ENCODE measurements around the gene SRGAP1.
"Not testable (repeated sequence)": the region's sequence is repeated elsewhere in the genome, so short reads cannot be mapped to it uniquely, and the experiment has no call there.

Gene SRGAP1

DNA sequence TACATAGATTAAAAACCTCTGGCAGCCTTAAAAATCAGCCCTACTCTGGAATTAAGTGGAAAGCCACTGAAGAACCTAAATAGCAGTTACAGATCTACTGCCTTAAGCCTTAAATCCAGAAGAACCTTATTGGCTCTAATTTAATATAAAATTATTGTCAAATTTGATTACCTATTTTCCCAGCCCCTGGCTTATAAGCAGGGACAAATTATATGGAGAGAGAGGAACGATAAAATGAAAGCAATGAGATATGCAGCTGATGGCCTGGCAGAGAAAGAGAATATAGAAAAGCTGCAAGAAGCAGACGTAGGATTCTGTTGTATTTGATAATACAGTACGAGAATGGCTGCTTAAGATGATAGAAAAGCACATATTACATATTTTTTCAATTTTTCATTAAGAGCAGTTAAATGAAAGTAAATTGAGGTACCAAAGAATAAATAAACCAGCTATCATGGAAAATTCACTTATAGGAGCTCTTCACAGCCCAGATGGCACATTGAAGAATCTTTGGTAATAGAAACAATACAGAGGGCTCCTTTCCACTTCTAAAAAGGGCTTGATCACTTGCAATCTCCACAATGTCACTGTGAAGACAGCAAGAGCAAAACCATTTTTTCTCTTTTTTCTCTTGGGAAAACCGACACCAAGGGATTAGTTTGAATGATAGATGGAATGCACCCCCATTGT is 248.2 kb downstream of the SRGAP1 start:
- Mint-ChIP-seq H3K9me3 (ENCODE audit: low read depth) (no peaks in the 10 kb centered on the region), H3K4me1 (ENCODE audit: low read depth) (no peaks in the 10 kb centered on the region), H3K4me3 (no peak overlapping the region), H3K27ac (no peak overlapping the region), H3K27me3 (peaks cover 5% of the 10 kb centered on the region), H3K36me3 (no peaks in the 10 kb centered on the region)

DNA sequence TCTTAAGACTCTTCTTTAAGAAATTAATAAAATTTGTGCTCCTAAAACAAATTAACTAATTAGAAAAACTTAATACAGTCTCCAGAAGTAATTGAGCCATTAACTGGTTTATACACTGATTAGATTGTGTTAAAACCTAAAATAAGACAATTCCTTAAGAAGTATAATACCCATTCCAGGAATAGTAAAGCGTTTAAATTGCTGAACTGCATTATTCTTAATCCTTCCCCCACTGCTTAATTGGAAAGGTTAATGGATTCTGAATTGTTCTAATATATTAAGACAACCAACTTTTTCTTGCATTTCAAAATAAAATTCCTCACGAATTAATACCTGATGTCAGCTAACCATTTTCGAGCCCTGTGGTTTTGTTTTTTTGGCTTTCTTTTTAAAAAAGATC is 249.2 kb downstream of the SRGAP1 start:
- H3K27me3 Mint-ChIP-seq, result peaks cover 5% of the 10 kb centered on the region
- H3K36me3 Mint-ChIP-seq, result no peaks in the 10 kb centered on the region
- no peaks in the 10 kb centered on the region for H3K4me1 Mint-ChIP-seq (ENCODE audit: low read depth)
- H3K4me3 Mint-ChIP-seq, result no peak overlapping the region
- no peaks in the 10 kb centered on the region for H3K9me3 Mint-ChIP-seq (ENCODE audit: low read depth)
- no peak overlapping the region for H3K27ac Mint-ChIP-seq

- Mint-ChIP-seq H3K36me3 (no peaks in the 10 kb centered on the region), H3K4me3 (no peak overlapping the region), H3K4me1 (ENCODE audit: low read depth) (no peaks in the 10 kb centered on the region), H3K27me3 (no peaks in the 10 kb centered on the region), H3K9me3 (ENCODE audit: low read depth) (no peaks in the 10 kb centered on the region), H3K27ac (no peak overlapping the region)
Measured at GRCh38 chr12:64097366-64098105, 253.0 kb downstream of the SRGAP1 start.

GRCh38 chr12:64098709-64099354 is 254.3 kb downstream of the SRGAP1 start:
- H3K4me3 Mint-ChIP-seq, result no peak overlapping the region
- no peaks in the 10 kb centered on the region for H3K4me1 Mint-ChIP-seq (ENCODE audit: low read depth)

DNA sequence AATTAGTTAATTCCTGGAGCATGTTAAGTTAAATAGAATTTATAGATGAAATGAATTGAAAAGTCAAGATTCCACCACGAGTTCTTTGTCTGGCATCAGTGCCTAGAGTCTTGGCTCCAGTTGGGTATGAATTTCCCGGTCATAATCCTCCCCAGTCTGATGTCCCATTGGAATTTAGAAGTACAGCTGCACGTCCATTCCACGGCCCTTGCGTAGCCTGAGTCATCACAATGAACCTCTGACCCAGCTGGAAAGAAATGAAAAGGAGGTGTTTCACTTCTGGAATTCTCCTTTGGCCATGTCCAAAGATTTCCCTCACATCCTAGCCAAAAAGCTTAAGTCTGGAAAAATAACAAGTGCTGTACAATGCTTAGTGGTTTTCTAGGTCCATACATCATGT is 254.9 kb downstream of the SRGAP1 start:
- H3K9me3 Mint-ChIP-seq (ENCODE audit: low read depth), result no peaks in the 10 kb centered on the region
- H3K4me1 Mint-ChIP-seq (ENCODE audit: low read depth), result no peaks in the 10 kb centered on the region
- no peak overlapping the region for H3K27ac Mint-ChIP-seq
- no peaks in the 10 kb centered on the region for H3K36me3 Mint-ChIP-seq
- no peak overlapping the region for H3K4me3 Mint-ChIP-seq
- H3K27me3 Mint-ChIP-seq, result no peaks in the 10 kb centered on the region

More at GRCh38 chr12:64098709-64099354, 254.3 kb downstream of the SRGAP1 start:
- no peak overlapping the region for H3K27ac Mint-ChIP-seq
- H3K36me3 Mint-ChIP-seq, result no peaks in the 10 kb centered on the region
- H3K27me3 Mint-ChIP-seq, result no peaks in the 10 kb centered on the region
- H3K9me3 Mint-ChIP-seq (ENCODE audit: low read depth), result no peaks in the 10 kb centered on the region

DNA sequence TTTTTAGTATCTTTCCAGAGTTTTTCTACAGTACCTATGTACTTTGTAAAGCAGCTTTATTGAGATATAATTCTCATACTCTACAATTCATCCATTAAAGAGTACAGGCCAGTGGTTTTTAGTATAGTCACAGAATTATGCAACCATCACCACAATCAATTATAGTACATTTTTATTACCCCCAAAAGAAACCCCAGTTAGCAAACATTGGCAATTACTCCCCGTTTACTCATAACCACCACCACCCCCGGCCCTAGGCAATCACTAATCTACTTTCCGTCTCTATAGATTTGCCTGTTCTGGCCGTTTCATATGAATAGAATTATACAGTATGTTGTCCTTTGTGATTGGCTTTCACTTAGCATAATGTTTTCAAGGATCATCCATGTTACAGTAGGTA is 257.8 kb downstream of the SRGAP1 start:
- Mint-ChIP-seq H3K27ac (no peak overlapping the region), H3K4me1 (ENCODE audit: low read depth) (no peaks in the 10 kb centered on the region), H3K4me3 (no peak overlapping the region), H3K27me3 (peaks cover 6% of the 10 kb centered on the region), H3K9me3 (ENCODE audit: low read depth) (no peaks in the 10 kb centered on the region), H3K36me3 (no peaks in the 10 kb centered on the region)

DNA sequence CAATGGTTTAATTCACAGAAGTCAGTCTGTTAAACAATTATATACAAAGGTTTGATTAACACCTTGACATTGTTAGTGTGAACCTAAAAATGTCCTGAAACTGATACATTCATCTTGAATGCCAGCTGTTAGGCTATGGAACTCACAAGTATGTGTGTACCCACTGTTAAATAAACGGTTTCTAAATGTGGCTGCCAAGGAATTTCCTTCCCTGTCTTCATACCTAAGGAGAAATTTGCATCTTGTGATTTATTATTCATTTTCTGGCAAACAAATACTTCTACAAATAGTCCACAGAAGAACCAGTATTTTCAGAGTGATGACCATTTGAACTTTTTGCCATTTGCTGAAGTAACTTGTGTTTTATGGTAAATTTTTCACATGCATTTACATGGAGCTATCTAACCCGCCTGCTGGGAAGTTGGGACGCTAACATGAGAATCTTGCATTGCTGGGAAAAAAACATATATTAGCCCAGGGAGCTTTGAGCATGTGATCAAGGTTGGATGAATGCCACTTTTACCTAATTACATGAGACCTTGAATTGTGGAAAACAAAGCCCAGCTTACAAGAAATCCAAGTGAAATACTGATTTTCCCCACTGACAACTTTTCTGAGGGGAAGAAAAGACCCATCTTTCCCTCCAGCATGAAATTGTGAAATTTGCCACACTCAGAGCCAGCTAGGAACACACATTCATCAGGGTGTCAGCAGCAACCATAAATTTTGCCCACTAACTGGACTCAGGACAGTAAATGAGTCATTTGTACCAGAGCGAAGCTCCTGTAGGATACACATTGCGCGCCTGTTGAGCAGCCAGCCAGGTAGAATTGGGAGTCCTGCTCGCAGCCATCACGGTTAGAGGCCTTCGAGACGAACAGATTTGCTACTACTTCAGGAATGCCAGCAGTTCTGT is 259.6 kb downstream of the SRGAP1 start:
- H3K27me3 Mint-ChIP-seq, result peaks cover 6% of the 10 kb centered on the region
- no peaks in the 10 kb centered on the region for H3K4me1 Mint-ChIP-seq (ENCODE audit: low read depth)
- no peaks in the 10 kb centered on the region for H3K36me3 Mint-ChIP-seq
- no peak overlapping the region for H3K4me3 Mint-ChIP-seq
- no peak overlapping the region for H3K27ac Mint-ChIP-seq
- H3K9me3 Mint-ChIP-seq (ENCODE audit: low read depth), result no peaks in the 10 kb centered on the region

- no peaks in the 10 kb centered on the region for H3K36me3 Mint-ChIP-seq
- no peaks in the 10 kb centered on the region for H3K9me3 Mint-ChIP-seq (ENCODE audit: low read depth)
- no peak overlapping the region for H3K4me3 Mint-ChIP-seq
- H3K4me1 Mint-ChIP-seq (ENCODE audit: low read depth), result no peaks in the 10 kb centered on the region
- peaks cover 6% of the 10 kb centered on the region for H3K27me3 Mint-ChIP-seq
- H3K27ac Mint-ChIP-seq, result no peak overlapping the region
Measured at GRCh38 chr12:64105026-64105425, 260.5 kb downstream of the SRGAP1 start.

DNA sequence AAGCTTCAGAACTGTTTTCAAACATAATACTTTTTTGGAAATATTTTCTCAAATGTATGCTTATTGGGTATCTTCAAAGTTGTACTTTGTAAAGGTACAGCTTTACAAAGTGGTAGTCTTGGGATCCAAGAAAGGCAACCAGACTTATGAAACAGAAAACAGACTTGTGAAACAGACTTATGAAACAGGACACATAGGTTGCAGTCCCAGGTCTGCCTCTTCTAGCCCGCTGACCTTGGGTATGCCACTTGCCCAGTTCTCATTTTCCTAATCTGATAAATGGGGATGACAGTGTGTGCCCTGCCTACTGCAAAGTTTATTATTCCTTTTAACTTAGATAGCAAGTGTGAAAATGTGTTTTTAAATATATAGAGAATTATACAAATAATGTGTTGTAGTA is 263.3 kb downstream of the SRGAP1 start:
- H3K27me3 Mint-ChIP-seq, result peaks cover 6% of the 10 kb centered on the region
- H3K4me1 Mint-ChIP-seq (ENCODE audit: low read depth), result no peaks in the 10 kb centered on the region
- H3K36me3 Mint-ChIP-seq, result no peaks in the 10 kb centered on the region
- H3K4me3 Mint-ChIP-seq, result no peak overlapping the region
- no peak overlapping the region for H3K27ac Mint-ChIP-seq
- H3K9me3 Mint-ChIP-seq (ENCODE audit: low read depth), result peaks cover 3% of the 10 kb centered on the region

- peaks cover 6% of the 10 kb centered on the region for H3K27me3 Mint-ChIP-seq
- peaks cover 3% of the 10 kb centered on the region for H3K9me3 Mint-ChIP-seq (ENCODE audit: low read depth)
- no peaks in the 10 kb centered on the region for H3K4me1 Mint-ChIP-seq (ENCODE audit: low read depth)
- no peak overlapping the region for H3K27ac Mint-ChIP-seq
- no peak overlapping the region for H3K4me3 Mint-ChIP-seq
- no peaks in the 10 kb centered on the region for H3K36me3 Mint-ChIP-seq
Measured at GRCh38 chr12:64109706-64110105, 265.2 kb downstream of the SRGAP1 start.

DNA sequence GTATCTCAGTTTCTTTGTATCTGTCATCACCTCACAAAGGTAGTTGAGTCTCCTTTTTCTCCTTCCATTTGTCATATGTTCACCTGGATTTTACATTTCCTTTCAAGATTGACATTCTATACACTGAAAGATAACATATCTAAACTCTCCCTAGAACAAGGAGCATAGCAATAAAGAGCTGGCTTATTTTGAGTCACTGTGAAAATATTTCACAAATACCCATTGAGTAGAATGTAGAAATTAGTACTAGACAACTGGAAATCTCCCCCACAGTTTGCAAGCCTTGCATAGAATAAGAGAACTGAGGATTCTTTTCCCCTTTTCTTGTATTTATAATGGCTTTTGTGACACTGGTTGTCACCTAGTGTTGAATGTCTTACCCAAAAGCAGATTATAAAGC is 266.4 kb downstream of the SRGAP1 start:
- H3K27ac Mint-ChIP-seq, result no peak overlapping the region
- H3K4me3 Mint-ChIP-seq, result no peak overlapping the region
- no peaks in the 10 kb centered on the region for H3K36me3 Mint-ChIP-seq
- no peaks in the 10 kb centered on the region for H3K4me1 Mint-ChIP-seq (ENCODE audit: low read depth)
- H3K27me3 Mint-ChIP-seq, result peaks cover 4% of the 10 kb centered on the region
- H3K9me3 Mint-ChIP-seq (ENCODE audit: low read depth), result peaks cover 3% of the 10 kb centered on the region

GRCh38 chr12:64116969-64117368 is 272.5 kb downstream of the SRGAP1 start:
- H3K4me1 Mint-ChIP-seq (ENCODE audit: low read depth), result no peaks in the 10 kb centered on the region

DNA sequence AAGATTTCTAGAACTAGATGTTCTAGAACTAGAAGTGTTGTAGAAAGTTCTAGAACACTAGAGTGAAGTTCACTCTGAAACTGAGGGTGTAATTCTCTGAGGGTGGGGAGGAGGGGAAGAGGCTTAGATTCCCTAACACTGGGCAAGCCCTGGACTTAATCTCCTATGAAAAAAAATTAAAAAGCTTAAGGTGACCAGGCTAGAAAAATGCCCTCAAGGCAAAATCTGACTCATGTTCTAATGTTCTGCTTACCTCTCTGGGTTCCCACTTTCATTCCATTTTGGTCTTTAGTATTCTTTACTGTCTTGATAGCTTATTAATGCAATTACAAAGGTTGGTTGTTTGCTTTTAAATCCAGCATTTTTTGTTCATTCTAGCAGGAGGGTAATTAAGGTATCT is 276.1 kb downstream of the SRGAP1 start:
- no peak overlapping the region for H3K27ac Mint-ChIP-seq
- no peaks in the 10 kb centered on the region for H3K9me3 Mint-ChIP-seq (ENCODE audit: low read depth)
- H3K4me1 Mint-ChIP-seq (ENCODE audit: low read depth), result no peaks in the 10 kb centered on the region
- H3K36me3 Mint-ChIP-seq, result no peaks in the 10 kb centered on the region
- peaks cover 9% of the 10 kb centered on the region for H3K27me3 Mint-ChIP-seq
- H3K4me3 Mint-ChIP-seq, result no peak overlapping the region

More at GRCh38 chr12:64116969-64117368, 272.5 kb downstream of the SRGAP1 start:
- peaks cover 3% of the 10 kb centered on the region for H3K9me3 Mint-ChIP-seq (ENCODE audit: low read depth)
- H3K36me3 Mint-ChIP-seq, result no peaks in the 10 kb centered on the region
- no peak overlapping the region for H3K4me3 Mint-ChIP-seq
- no peak overlapping the region for H3K27ac Mint-ChIP-seq
- H3K27me3 Mint-ChIP-seq, result peaks cover 5% of the 10 kb centered on the region

DNA sequence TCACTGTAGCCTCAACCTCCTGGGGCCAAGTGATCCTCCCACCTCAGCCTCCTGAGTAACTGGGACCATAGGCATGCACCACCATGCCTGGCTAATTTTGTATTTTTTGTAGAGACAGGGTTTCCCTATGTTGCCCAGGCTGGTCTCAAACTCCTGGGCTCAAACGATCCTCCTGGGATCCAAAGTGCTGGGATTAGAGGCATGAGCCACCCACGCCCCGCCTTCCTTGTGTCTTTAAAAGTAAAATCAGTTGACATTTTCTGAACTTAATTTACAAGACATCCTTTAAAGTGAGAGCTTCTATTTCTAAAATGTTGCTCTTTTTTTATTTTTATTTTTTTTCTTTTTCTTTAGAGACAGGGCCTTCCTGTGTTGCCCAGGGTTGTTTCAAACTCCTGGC is 276.6 kb downstream of the SRGAP1 start:
- not testable (repeated sequence) for H3K27me3 Mint-ChIP-seq; H3K27ac Mint-ChIP-seq; H3K36me3 Mint-ChIP-seq; H3K4me3 Mint-ChIP-seq; H3K4me1 Mint-ChIP-seq (ENCODE audit: low read depth); H3K9me3 Mint-ChIP-seq (ENCODE audit: low read depth)

DNA sequence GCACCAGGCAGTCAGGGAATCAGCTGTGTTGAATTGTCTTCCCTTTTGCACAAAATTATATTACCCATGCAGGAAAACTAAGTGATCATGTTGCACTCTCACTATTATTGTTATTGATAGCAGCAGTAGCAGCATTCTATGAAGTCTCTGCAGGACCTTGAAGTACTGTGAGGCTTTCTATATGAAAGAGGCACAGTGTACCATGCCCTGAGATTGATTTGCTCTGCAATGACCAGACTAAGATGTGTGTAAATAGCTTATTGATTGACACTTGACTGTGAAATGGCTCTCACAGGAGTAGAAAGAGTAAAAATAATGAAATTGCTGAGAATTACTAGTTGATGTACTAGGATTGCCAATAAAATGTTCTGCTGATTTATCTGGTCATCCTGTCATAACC is 277.7 kb downstream of the SRGAP1 start:
- no peak overlapping the region for H3K4me3 Mint-ChIP-seq
- H3K9me3 Mint-ChIP-seq (ENCODE audit: low read depth), result no peaks in the 10 kb centered on the region
- no peaks in the 10 kb centered on the region for H3K4me1 Mint-ChIP-seq (ENCODE audit: low read depth)
- H3K27ac Mint-ChIP-seq, result no peak overlapping the region
- peaks cover 9% of the 10 kb centered on the region for H3K27me3 Mint-ChIP-seq
- H3K36me3 Mint-ChIP-seq, result no peaks in the 10 kb centered on the region

Measured in activated naive CD8-positive, alpha-beta T cell (primary cell).